SK-N-SH treated with all-trans-retinoic acid at 6 μM for 48 hours (cell line): ENCODE results near the gene EPM2AIP1.
A peak's percentile ranks its signal among the peaks of the same experiment; 100 is the strongest.

Experiments used
- ATAC-seq: fragments of 200-7000 bp; cut with Tn5 transposase; 3 replicates; pipeline ENCODE4 v1.9.1; 2020; ENCODE audit warnings: mild to moderate bottlenecking, moderate library complexity
- ARNTL ChIP-seq: fragments of 450-650 bp; formaldehyde crosslinking; IDR thresholded peaks from 2 replicates; pipeline ENCODE4 v1.5.0; 2020; ENCODE audit warnings: low read depth, mild to moderate bottlenecking, moderate library complexity, borderline replicate concordance
- BACH2 ChIP-seq: fragments of 250-450 bp; sonication (Bioruptor Pico); IDR thresholded peaks from 2 replicates; pipeline ENCODE4 v1.9.0; 2021; ENCODE audit warnings: mild to moderate bottlenecking, borderline replicate concordance
- CREB5 ChIP-seq: fragments of 250-450 bp; sonication (Bioruptor Pico); IDR thresholded peaks from 2 replicates; pipeline ENCODE4 v1.5.1; 2020; ENCODE audit warnings: low read depth, mild to moderate bottlenecking, moderate library complexity
- CSDC2 ChIP-seq: fragments of 250-450 bp; sonication (Bioruptor Pico); IDR thresholded peaks from 2 replicates; pipeline ENCODE4 v1.5.0; 2020; ENCODE audit warnings: mild to moderate bottlenecking, moderate library complexity
- CSRNP3 ChIP-seq: fragments of 250-450 bp; sonication (Bioruptor Pico); IDR thresholded peaks from 2 replicates; pipeline ENCODE4 v1.5.1; 2021; ENCODE audit warnings: mild to moderate bottlenecking, moderate library complexity
- ESRRG ChIP-seq: fragments of 250-450 bp; sonication (Bioruptor Pico); IDR thresholded peaks from 2 replicates; pipeline ENCODE4 v1.6.1; 2021; ENCODE audit warnings: mild to moderate bottlenecking
- GLIS3 ChIP-seq: fragments of 250-450 bp; sonication (Bioruptor Pico); IDR thresholded peaks from 2 replicates; pipeline ENCODE4 v1.5.0; 2020; ENCODE audit warnings: mild to moderate bottlenecking, moderate library complexity
- ISL1 ChIP-seq: fragments of 250-450 bp; sonication (Bioruptor Pico); IDR thresholded peaks from 2 replicates; pipeline ENCODE4 v2.1.2; 2022; ENCODE audit warnings: mild to moderate bottlenecking, moderate library complexity
- OSR1 ChIP-seq: fragments of 250-450 bp; sonication (Bioruptor Pico); IDR thresholded peaks from 2 replicates; pipeline ENCODE4 v1.8.0; 2022; ENCODE audit warnings: moderate library complexity, mild to moderate bottlenecking, inconsistent platforms
- PATZ1 ChIP-seq: fragments of 250-450 bp; sonication (Bioruptor Pico); IDR thresholded peaks from 2 replicates; pipeline ENCODE4 v1.8.0; 2020; ENCODE audit warnings: mild to moderate bottlenecking, moderate library complexity, borderline replicate concordance
- PPARA ChIP-seq: fragments of 250-450 bp; sonication (Bioruptor Pico); IDR thresholded peaks from 2 replicates; pipeline ENCODE4 v1.5.0; 2020; ENCODE audit warnings: mild to moderate bottlenecking, borderline replicate concordance
- RARB ChIP-seq: fragments of 250-450 bp; sonication (Bioruptor Pico); IDR thresholded peaks from 2 replicates; pipeline ENCODE4 v1.8.0; 2021; ENCODE audit warnings: mild to moderate bottlenecking, moderate library complexity
- SNAI2 ChIP-seq: fragments of 250-450 bp; sonication (Bioruptor Pico); IDR thresholded peaks from 2 replicates; pipeline ENCODE4 v1.5.0; 2020; ENCODE audit warnings: mild to moderate bottlenecking, moderate library complexity
- TCF4 ChIP-seq: fragments of 250-450 bp; sonication (Bioruptor Pico); IDR thresholded peaks from 2 replicates; pipeline ENCODE4 v1.8.0; 2021; ENCODE audit warnings: mild to moderate bottlenecking, moderate library complexity, borderline replicate concordance
- TOX ChIP-seq: fragments of 250-450 bp; sonication (Bioruptor Pico); IDR thresholded peaks from 2 replicates; pipeline ENCODE4 v1.8.0; 2021; ENCODE audit warnings: mild to moderate bottlenecking, moderate library complexity, borderline replicate concordance
- TSHZ2 ChIP-seq: fragments of 250-450 bp; sonication (Bioruptor Pico); IDR thresholded peaks from 2 replicates; pipeline ENCODE4 v1.5.0; 2020; ENCODE audit warnings: mild to moderate bottlenecking, moderate library complexity
- ZFP3 ChIP-seq: fragments of 250-450 bp; sonication (Bioruptor Pico); IDR thresholded peaks from 2 replicates; pipeline ENCODE4 v1.5.0; 2020; ENCODE audit warnings: mild to moderate bottlenecking, moderate library complexity
- ZNF565 ChIP-seq: fragments of 450-650 bp; formaldehyde crosslinking; conservative IDR thresholded peaks from 2 replicates; pipeline ENCODE4 v1.5.0; 2020; ENCODE audit warnings: low read depth, mild to moderate bottlenecking, moderate library complexity
- ZNF70 ChIP-seq: fragments of 450-650 bp; formaldehyde crosslinking; IDR thresholded peaks from 2 replicates; pipeline ENCODE4 v1.5.0; 2020; ENCODE audit warnings: mild to moderate bottlenecking, moderate library complexity
- ZNF8 ChIP-seq: fragments of 450-650 bp; formaldehyde crosslinking; IDR thresholded peaks from 2 replicates; pipeline ENCODE4 v1.5.0; 2020; ENCODE audit warnings: mild to moderate bottlenecking, moderate library complexity

EPM2AIP1 gene

GRCh38 chr3:36993326-36994283 is 674 bp upstream of the EPM2AIP1 start, which contains the start of gene MLH1:
Gene MLH1 (plus strand): TSS chr3:36993518. CDS start chr3:36993548, 30 bp downstream.
- peak; percentile 90 for ATAC-seq
- TF ChIP-seq TOX (CRISPR knock-in tag) (no peak), ZNF8 (CRISPR knock-in tag) (no peak), BACH2 (CRISPR knock-in tag) (no peak), RARB (CRISPR knock-in tag) (no peak), ZNF70 (CRISPR knock-in tag) (no peak), OSR1 (CRISPR knock-in tag) (no peak), ARNTL (CRISPR knock-in tag) (no peak), CSDC2 (CRISPR knock-in tag) (no peak)

- no peak for TF ChIP-seq BACH2 (CRISPR knock-in tag)
- no peak for TF ChIP-seq CSRNP3 (CRISPR knock-in tag)
- TF ChIP-seq TSHZ2 (CRISPR knock-in tag): no peak
- TF ChIP-seq, all 23 proteins: peak for 0
- ATAC-seq: peak; percentile 2; the same call in 2 of the 3 replicates
Observed at GRCh38 chr3:36991923-36992805, 767 bp downstream of the EPM2AIP1 start.

- ATAC-seq: no peak
- TF ChIP-seq TCF4 (CRISPR knock-in tag) (no peak), PATZ1 (no peak), CREB5 (CRISPR knock-in tag) (no peak), OSR1 (CRISPR knock-in tag) (no peak), CSDC2 (CRISPR knock-in tag) (no peak), TSHZ2 (CRISPR knock-in tag) (no peak), TOX (CRISPR knock-in tag) (no peak), CSRNP3 (CRISPR knock-in tag) (no peak), ZNF70 (CRISPR knock-in tag) (no peak), ISL1 (CRISPR knock-in tag) (no peak), RARB (CRISPR knock-in tag) (no peak), ZNF565 (no peak), ARNTL (CRISPR knock-in tag) (no peak), ZNF8 (CRISPR knock-in tag) (no peak), ZFP3 (CRISPR knock-in tag) (no peak), SNAI2 (CRISPR knock-in tag) (no peak), GLIS3 (CRISPR knock-in tag) (no peak), ESRRG (CRISPR knock-in tag) (no peak), PPARA (CRISPR knock-in tag) (no peak), BACH2 (CRISPR knock-in tag) (no peak)
- TF ChIP-seq, all 23 proteins: peak for 0
Observed at GRCh38 chr3:36991147-36991546, 1.8 kb downstream of the EPM2AIP1 start.
